Keratinocyte (primary cell): Measurements from ENCODE around the gene KREMEN1. TPM values are rescaled to one million over a fixed set of nuclear protein-coding genes. Genes with fewer than 3 reads are reported as not detected.

ENCODE experiments used
- DNase-seq: peaks from one replicate; pipeline ENCODE4 v3.0.0-alpha.2; 2011; ENCODE audit warnings: low read depth, missing footprints, low spot score
- FAIRE-seq: peaks from 2 replicates; lab custom pipeline; 2011; peaks lifted over from hg19 to GRCh38; lab: Jason Lieb, UNC
- H2AFZ ChIP-seq: 2 replicates; pipeline ENCODE4 v1.6.0; 2012; ENCODE audit warnings: low read length, control low read depth, inconsistent platforms; ENCODE audit not compliant: control insufficient read depth
- H3K27ac ChIP-seq: 2 replicates; pipeline ENCODE4 v1.5.1; 2011; ENCODE audit warnings: low read length; ENCODE audit not compliant: control insufficient read depth, insufficient read depth
- H3K27me3 ChIP-seq: 3 replicates; pipeline ENCODE4 v1.6.0; 2011; ENCODE audit warnings: low read length; ENCODE audit not compliant: control insufficient read depth, insufficient read depth; ENCODE audit errors: extremely low read depth
- H3K36me3 ChIP-seq, 2 experiments: 2 replicates in 1 of 2; 3 replicates in 1 of 2; pipeline ENCODE4 v1.5.1; 2011; ENCODE audit warnings: low read length in 2 of 2, mild to moderate bottlenecking in 1 of 2; ENCODE audit not compliant: control insufficient read depth in 2 of 2, insufficient read depth in 2 of 2; ENCODE audit errors: extremely low read depth in 1 of 2
- H3K4me1 ChIP-seq: 3 replicates; pipeline ENCODE4 v1.5.1; 2011; ENCODE audit warnings: low read length; ENCODE audit not compliant: control insufficient read depth, insufficient read depth; ENCODE audit errors: extremely low read depth
- H3K4me2 ChIP-seq: 3 replicates; pipeline ENCODE4 v1.6.0; 2011; ENCODE audit warnings: low read depth, low read length; ENCODE audit not compliant: control insufficient read depth, insufficient read depth; ENCODE audit errors: extremely low read depth
- H3K4me3 ChIP-seq, 3 experiments: fragments of 200-600 bp in 1 of 3; sonication (generic) in 1 of 3; 2 replicates in 2 of 3; 3 replicates in 1 of 3; pipeline ENCODE4 v1.5.1; 2011 to 2016; ENCODE audit warnings: low read length in 3 of 3, mild to moderate bottlenecking in 3 of 3, control low read depth in 2 of 3, inconsistent platforms in 1 of 3, low read depth in 1 of 3, mixed read lengths in 1 of 3, mixed run types in 1 of 3, moderate library complexity in 1 of 3; ENCODE audit not compliant: control insufficient read depth in 2 of 3, insufficient read depth in 2 of 3; ENCODE audit errors: extremely low read depth in 1 of 3
- H3K79me2 ChIP-seq: 2 replicates; pipeline ENCODE4 v1.6.0; 2012; ENCODE audit warnings: low read length; ENCODE audit not compliant: control insufficient read depth, insufficient read depth
- H3K9ac ChIP-seq: 3 replicates; pipeline ENCODE4 v1.6.0; 2011; ENCODE audit warnings: low read length; ENCODE audit not compliant: control insufficient read depth, insufficient read depth; ENCODE audit errors: extremely low read depth
- H3K9me1 ChIP-seq: 3 replicates; pipeline ENCODE4 v1.6.0; 2011; ENCODE audit warnings: low read length; ENCODE audit not compliant: control insufficient read depth, insufficient read depth; ENCODE audit errors: extremely low read depth
- H3K9me3 ChIP-seq: 2 replicates; pipeline ENCODE4 v1.5.1; 2012; ENCODE audit warnings: low read depth, low read length; ENCODE audit not compliant: control insufficient read depth
- H4K20me1 ChIP-seq: 3 replicates; pipeline ENCODE4 v1.6.0; 2011; ENCODE audit warnings: low read length; ENCODE audit not compliant: control insufficient read depth, insufficient read depth; ENCODE audit errors: extremely low read depth
- CTCF ChIP-seq, 3 experiments: IDR thresholded peaks in 1 of 3; conservative IDR thresholded peaks in 1 of 3; optimal IDR thresholded peaks in 1 of 3; 2 replicates in 2 of 3; 3 replicates in 1 of 3; pipeline versions ENCODE3 to v1.5.1; 2011; ENCODE audit warnings: low read length in 3 of 3, mild to moderate bottlenecking in 3 of 3, moderate library complexity in 2 of 3, control low read depth in 1 of 3, inconsistent platforms in 1 of 3; ENCODE audit not compliant: insufficient read depth in 2 of 3; ENCODE audit errors: extremely low read depth in 1 of 3
- EZH2 ChIP-seq: IDR thresholded peaks from one replicate; pipeline ENCODE4 v1.6.1; 2012; ENCODE audit warnings: inconsistent platforms, mild to moderate bottlenecking, low read length, moderate library complexity
- dilution Hi-C: fragments of 300-500 bp; cut with MboI; formaldehyde crosslinking; loops from one replicate; pipeline ENCODE4 v1.7.0; 2020; ENCODE audit warnings: low sequenced_read_pairs; ENCODE audit not compliant: extremely low pct_ligation_motif_present
- polyA plus RNA-seq, 5 experiments: library from polyadenylated mRNA; depleted of rRNA in 3 of 5; stranded (reverse) in 3 of 5; stranded (forward) in 1 of 5; unstranded in 1 of 5; fragments of >200 nt; gene quantifications; 1 replicate in 1 of 5; 2 replicates in 3 of 5; 3 replicates in 1 of 5; pipeline versions ENCODE4 v1.2.1 to v1.2.3, GENCODE V29; 2011 to 2012; ENCODE audit warnings: missing spikeins in 2 of 5, low read depth in 1 of 5, low replicate concordance in 1 of 5

KREMEN1 gene
- polyA plus RNA-seq, 1 donor (not counting 4 experiments of a cell fraction or from before 2014, with no cell fraction given), result 6.8 TPM

DNA sequence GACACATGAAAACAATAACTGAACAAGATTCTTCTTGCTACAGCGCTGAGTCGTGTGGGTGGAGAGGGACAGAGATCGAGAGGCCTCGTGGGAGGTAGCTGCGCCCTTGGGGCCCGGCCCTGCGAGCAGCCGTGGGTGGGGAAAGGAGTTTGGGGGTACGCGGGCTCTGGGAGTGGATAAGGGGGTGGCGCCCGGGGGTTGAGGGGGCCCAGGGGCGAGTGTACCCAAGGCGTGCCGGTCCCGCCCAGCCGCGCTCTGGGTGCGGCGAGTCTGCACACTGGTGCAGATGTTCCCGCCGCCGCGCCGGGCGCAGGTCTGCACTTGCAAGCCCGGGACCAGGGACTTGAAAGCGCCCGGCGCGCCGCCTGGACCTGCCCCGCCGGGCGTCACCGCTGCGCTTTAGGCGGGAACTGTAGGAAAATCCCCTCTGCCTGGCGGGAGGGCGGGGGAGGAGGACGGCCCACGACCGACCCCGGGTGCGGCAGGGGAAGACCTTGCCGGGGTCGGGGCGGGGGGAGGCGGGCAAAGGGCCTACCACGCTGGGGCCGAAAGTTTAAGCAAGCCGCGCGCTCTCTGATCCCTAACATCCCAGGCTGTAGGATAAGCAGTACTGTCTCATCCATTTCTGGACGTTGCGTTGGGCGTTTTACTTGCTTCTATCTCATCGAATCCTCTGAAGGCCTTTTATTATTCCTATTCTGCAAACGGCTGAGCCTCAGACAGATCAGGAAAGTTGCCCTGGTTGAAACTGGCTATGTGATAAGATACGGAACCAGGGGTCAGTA, 1.4 kb upstream of the KREMEN1 start:
- Histone ChIP-seq H3K36me3 (no peaks in the 10 kb centered on the region), H3K9ac (peak overlapping the region; percentile 76), H3K9me3 (no peaks in the 10 kb centered on the region), H2AFZ (peak overlapping the region; percentile 77), H3K9me1 (no peaks in the 10 kb centered on the region), H4K20me1 (no peaks in the 10 kb centered on the region), H3K4me3 (peak overlapping the region; percentile 24 to 67 (median 54)), H3K79me2 (no peaks in the 10 kb centered on the region), H3K4me1 (peaks cover 25% of the 10 kb centered on the region), H3K27me3 (no peaks in the 10 kb centered on the region), H3K27ac (peak overlapping the region; percentile 89), H3K4me2 (peak overlapping the region; percentile 86)
- DNase-seq (peak; percentile 48), FAIRE-seq (peak; percentile 17)
- dilution Hi-C loops, result no loop called here
- TF ChIP-seq EZH2 (no peak), CTCF (optimal IDR thresholded peaks at IDR 0.05 in 1 of 3, IDR thresholded peaks at IDR 0.05 in 1 of 3, conservative IDR thresholded peaks at IDR 0.05 in 1 of 3; ENCODE audit: extremely low read depth in 1 of 3, insufficient read depth in 2 of 3, low read length in 3 of 3) (no peak)

DNA sequence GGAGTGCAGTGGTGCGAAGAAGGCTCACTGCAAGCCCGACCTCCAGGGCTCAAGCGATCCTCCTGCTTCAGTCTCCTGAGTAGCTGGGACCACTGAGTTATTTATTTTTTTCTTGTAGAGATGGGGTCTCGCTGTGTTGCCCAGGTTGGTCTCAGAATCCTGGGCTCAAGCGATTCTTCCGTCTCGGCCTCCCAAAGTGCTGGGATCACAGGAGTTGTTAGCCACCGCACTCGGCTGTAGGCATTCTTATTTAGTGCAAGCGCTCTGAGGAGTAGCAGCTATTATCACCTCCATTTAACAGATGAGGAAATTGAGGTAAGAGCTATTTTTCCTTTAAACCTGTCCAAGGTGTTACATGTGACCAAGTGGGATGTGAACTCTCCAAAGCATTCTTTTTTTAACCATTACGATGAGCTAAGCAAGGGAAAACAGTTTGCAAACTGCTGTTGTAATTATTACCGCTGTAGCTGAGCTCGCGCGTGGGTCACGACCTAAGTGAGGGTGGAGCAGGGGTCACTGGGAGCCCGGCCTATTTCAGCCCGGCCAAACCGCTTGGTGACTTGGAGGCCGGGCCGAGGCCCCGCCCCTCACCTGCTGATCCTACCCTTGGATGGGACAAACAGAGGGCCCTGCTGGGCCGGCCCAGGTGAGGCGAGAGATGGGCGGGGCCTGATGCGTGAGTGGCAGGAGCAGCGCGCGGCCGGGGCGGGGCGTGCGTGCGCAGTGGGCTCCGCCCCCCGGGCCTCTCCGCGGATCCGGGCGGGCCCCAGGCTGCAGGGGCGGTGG, 449 bp upstream of the KREMEN1 start:
- no peaks in the 10 kb centered on the region for H3K9me1 ChIP-seq
- H4K20me1 ChIP-seq, result no peaks in the 10 kb centered on the region
- no peaks in the 10 kb centered on the region for H3K36me3 ChIP-seq
- peak overlapping the region; percentile 89 for H3K27ac ChIP-seq
- H2AFZ ChIP-seq, result peak overlapping the region; percentile 77
- peak; percentile 32 for FAIRE-seq
- H3K9me3 ChIP-seq, result no peaks in the 10 kb centered on the region
- no peaks in the 10 kb centered on the region for H3K27me3 ChIP-seq
- H3K4me3 ChIP-seq, result peak overlapping the region in 1 of 3 experiments; percentile 67
- peak overlapping the region; percentile 86 for H3K4me2 ChIP-seq
- dilution Hi-C loops, result no loop called here
- H3K4me1 ChIP-seq, result peaks cover 25% of the 10 kb centered on the region
- peak overlapping the region; percentile 76 for H3K9ac ChIP-seq
- H3K79me2 ChIP-seq, result no peaks in the 10 kb centered on the region
- TF ChIP-seq CTCF (optimal IDR thresholded peaks at IDR 0.05 in 1 of 3, IDR thresholded peaks at IDR 0.05 in 1 of 3, conservative IDR thresholded peaks at IDR 0.05 in 1 of 3; ENCODE audit: extremely low read depth in 1 of 3, insufficient read depth in 2 of 3, low read length in 3 of 3), result no peak
- DNase-seq, result peak; percentile 57
